Retina (tissue), 1 donor: ENCODE results near the gene LRP1.

Experiments
- DNase-seq: peaks from one replicate; pipeline ENCODE4 v3.0.0-alpha.2; 2016

The LRP1 gene

GRCh38 chr12:57240926-57241401, 112.7 kb downstream of the LRP1 start:
- DNase-seq, result no peak

DNA sequence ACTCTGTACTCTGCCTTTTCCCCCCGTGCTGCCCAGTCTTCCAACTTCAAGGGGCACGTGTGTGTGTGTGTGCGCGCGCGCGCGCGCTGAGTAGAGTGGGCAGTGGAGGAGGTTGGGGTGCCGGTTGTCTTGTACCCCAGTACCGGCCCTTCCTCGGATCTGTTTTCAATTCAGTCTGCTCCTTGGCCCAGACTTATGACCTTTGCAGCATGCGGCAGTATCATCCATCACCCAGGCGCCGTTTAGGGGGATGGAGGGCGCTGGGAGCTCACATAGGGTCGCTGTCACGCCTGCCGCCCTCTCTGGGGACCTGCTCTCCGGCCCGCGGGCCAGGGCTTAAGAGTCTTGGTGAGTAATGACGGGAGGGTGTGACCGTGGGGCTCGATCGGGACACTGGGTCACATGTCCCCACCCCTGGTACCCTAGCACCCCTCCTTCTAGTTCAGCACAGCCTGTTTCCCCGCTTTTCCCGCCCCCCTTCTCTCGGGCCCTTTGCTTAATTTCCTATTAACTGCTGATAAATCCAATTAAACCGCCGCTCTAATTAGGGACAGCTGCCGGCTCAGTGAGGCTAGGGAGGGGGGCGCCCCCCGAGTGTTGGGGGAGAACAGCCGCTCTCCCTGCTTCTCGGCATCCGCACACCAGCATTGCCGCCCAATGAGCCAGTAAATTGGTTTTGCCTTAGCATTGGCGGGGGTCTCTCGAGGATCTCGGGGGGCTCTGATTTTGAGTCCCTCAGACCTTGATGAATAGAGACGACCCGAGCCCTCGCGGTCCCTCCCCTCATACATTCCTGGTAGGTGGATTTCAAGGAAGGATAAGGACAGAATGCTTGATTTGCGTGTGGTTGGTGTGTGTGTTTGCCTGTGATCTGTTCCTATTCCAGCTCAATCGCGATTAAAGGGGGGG, 113.4 kb downstream of the LRP1 start:
- peak; percentile 79 for DNase-seq

DNA sequence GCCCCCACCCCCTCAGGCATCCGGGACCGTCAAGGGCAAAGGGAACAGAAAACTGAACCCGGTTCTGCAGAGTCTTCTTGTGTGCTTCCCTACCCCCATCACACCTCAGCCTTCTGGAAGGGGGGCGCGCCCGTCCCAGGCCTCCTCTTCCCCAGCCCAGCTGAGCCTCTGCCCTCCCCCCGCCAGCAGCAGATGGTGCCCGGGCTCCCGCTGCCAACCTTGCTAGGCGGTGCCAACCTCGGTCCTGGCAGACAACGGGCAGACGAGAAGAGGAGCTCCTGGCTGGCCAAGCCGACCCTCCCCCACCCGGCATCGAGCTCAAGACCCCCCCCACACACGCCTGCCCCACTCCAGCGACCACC, 114.0 kb downstream of the LRP1 start:
- DNase-seq, result no peak

- DNase-seq, result peak; percentile 92
Observed at GRCh38 chr12:57242691-57243454, 114.6 kb downstream of the LRP1 start.

DNA sequence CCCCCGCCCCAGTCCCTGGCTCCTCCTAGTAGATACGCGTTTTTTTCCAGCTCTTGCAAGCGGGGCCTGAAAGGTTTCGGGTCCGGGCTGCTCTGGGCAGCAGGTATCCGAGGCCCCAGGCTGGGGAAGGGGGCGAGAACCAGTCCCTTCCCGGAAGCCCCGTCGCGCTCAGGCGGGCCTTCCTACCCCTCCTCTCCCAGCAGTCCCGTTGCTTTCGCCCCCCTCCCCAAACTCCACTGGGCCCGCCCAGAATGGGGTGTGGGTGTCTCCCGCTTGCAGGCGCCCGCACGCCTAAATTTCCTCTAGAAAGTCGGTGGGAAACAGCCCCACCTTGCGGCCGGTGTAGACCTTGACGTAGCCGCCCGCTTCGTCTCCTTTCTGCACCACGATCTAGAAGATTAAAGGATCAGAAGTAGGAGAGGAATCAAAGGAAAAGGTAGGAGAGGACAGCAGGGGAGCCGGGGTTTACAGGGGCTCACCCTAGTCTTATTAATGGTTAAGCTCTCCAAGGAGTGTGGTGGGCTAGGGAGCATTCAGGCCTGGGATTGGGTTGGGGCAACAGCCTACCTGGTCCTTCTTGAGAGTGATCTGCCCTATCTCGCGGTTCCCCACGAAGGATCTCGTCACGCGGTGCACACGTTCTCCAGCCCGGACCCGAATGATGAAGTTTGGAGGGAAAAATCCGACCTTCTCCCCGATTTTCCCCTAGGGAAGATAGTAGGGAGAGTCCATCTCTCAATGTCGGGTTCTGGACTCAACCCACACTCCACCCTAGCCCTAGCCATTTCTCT, 115.4 kb downstream of the LRP1 start:
- peak; percentile 88 for DNase-seq

GRCh38 chr12:57244312-57244696, 116.0 kb downstream of the LRP1 start:
- DNase-seq, result no peak

DNA sequence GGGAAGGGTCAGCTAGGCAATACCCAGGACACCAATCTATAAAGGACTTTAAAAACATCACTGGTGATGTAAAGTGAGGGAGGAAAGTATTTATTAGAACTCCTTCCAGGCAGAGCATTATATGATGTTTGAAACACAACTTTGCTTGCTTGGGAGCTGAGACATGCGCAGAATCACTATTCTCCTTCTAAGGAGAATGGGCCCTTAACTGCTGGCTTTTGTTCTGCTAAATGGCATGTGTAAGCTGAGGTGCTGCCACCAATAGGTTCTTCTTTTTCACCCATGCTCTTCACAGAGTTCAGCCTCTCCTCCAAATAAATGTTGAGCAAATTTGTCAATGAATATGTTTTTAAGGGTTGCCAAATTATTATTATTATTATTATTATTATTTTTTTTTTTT, 118.8 kb downstream of the LRP1 start:
- no peak for DNase-seq

GRCh38 chr12:57248934-57249742, 120.9 kb downstream of the LRP1 start:
- DNase-seq, result no peak

DNA sequence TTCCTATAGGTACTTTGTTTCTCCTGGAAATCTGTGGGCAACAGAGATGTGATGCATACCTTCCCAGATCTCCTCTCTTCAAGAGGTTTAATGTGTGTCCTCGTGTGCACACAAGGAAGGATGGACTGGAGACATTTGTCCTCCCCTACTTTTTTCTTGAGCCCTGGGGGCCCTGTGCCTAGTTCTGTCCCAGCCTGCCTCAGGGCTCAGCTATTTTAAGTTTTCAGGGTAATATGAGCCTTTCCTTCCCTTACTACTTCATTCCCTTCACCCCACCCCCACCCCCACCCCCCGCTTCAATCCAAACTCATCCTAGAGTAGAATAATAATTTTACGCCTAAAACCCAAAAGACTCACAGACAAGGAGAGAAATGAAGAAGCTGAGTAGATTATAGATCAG, 122.3 kb downstream of the LRP1 start:
- DNase-seq, result no peak

GRCh38 chr12:57250956-57251355, 122.7 kb downstream of the LRP1 start, which contains the start of gene STAC3:
Gene STAC3 (minus strand): TSS chr12:57251187. CDS start chr12:57249636, 1,551 bp downstream.
- no peak for DNase-seq

- DNase-seq, result no peak
Observed at GRCh38 chr12:57254506-57255280, 126.4 kb downstream of the LRP1 start.

- no peak for DNase-seq
Observed at GRCh38 chr12:57255916-57256315, 127.6 kb downstream of the LRP1 start.

GRCh38 chr12:57258977-57259970, 131.0 kb downstream of the LRP1 start:
- no peak for DNase-seq

- DNase-seq, result no peak
Observed at GRCh38 chr12:57260366-57260765, 132.1 kb downstream of the LRP1 start.

DNA sequence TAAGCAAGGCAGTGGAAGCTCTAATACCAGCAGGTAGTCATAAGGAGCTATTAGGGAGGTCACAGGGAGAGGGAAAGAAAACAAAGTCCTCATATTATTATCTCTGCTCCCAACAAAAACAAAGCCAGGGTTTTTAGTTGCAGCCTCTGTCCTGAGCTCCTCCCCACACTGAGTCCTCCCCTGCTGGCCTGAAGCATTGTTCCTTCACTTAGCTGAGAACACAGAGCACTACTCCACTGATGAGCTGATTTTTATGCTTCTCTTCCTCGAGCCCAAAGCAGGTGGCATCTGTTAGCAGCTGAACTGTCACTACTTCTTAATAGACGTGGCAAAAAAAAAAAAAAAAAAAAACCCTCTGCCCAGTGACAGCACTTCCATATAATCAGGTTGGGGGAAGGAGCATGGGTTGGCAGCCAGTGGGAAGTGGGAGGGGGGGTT, 133.2 kb downstream of the LRP1 start:
- DNase-seq, result peak; percentile 56

GRCh38 chr12:57262126-57262822, 134.0 kb downstream of the LRP1 start:
- DNase-seq, result no peak
